SK-N-SH (cell line): ENCODE results near the gene RHOT1. TPM values are rescaled to one million over a fixed set of nuclear protein-coding genes. Genes with fewer than 3 reads are reported as not detected.

Experiments used
- CTCF ChIA-PET: fragments of 300-600, 350-600 bp; formaldehyde crosslinking; extraction: SDS; loops from one replicate; lab custom pipeline; 2021; lab: Yijun Ruan, JAX
- POLR2A ChIA-PET: fragments of 350-600 bp; sonication (Branson Sonifier 250); formaldehyde crosslinking; extraction: SDS; loops from one replicate; lab custom pipeline; 2020; ENCODE audit warnings: antibody characterized with exemption, inconsistent platforms; lab: Yijun Ruan, JAX
- DNase-seq: peaks from one replicate; pipeline ENCODE4 v3.0.0; 2012
- H2AFZ ChIP-seq: fragments of 200-600 bp; sonication (generic); 2 replicates; pipeline ENCODE4 v1.8.1; 2016; ENCODE audit warnings: antibody characterized with exemption, mild to moderate bottlenecking, low read depth
- H3F3A ChIP-seq: fragments of 200-600 bp; sonication (generic); replicated peaks from 2 replicates; pipeline ENCODE3; 2016; ENCODE audit warnings: antibody characterized with exemption, mild to moderate bottlenecking; ENCODE audit not compliant: insufficient read depth
- H3K27ac ChIP-seq, 2 experiments: fragments of 200-500 bp in 1 of 2; fragments of 200-600 bp in 1 of 2; sonication (Bioruptor generic) in 1 of 2; sonication (generic), shearing (Covaris generic) in 1 of 2; 2 replicates each; pipeline versions ENCODE4 v1.5.1 to v1.6.1; 2014 to 2016; ENCODE audit warnings: low read depth in 2 of 2, inconsistent platforms in 1 of 2, low read length in 1 of 2, mild to moderate bottlenecking in 1 of 2, mixed read lengths in 1 of 2
- H3K27me3 ChIP-seq: fragments of 200-600 bp; sonication (generic), shearing (Covaris generic); 2 replicates; pipeline ENCODE4 v1.6.1; 2016; ENCODE audit warnings: mixed run types; ENCODE audit not compliant: insufficient read depth
- H3K36me3 ChIP-seq, 2 experiments: fragments of 200-500 bp in 1 of 2; fragments of 200-600 bp in 1 of 2; sonication (Bioruptor generic) in 1 of 2; sonication (generic) in 1 of 2; replicated peaks in 1 of 2; 2 replicates each; pipeline versions ENCODE3 to v1.5.1; 2014 to 2016; ENCODE audit warnings: low read length in 1 of 2, mild to moderate bottlenecking in 1 of 2; ENCODE audit not compliant: insufficient read depth in 2 of 2, control insufficient read depth in 1 of 2
- H3K4me1 ChIP-seq, 2 experiments: fragments of 200-500 bp in 1 of 2; fragments of 200-600 bp in 1 of 2; sonication (Bioruptor generic) in 1 of 2; sonication (generic), shearing (Covaris generic) in 1 of 2; 2 replicates each; pipeline versions ENCODE4 v1.5.1 to v1.6.1; 2014 to 2016; ENCODE audit warnings: low read depth in 1 of 2, low read length in 1 of 2, mixed run types in 1 of 2; ENCODE audit not compliant: insufficient read depth in 2 of 2, control insufficient read depth in 1 of 2
- H3K4me2 ChIP-seq: fragments of 200-600 bp; sonication (generic), shearing (Covaris generic); 2 replicates; pipeline ENCODE4 v1.6.1; 2017; ENCODE audit warnings: mixed run types
- H3K4me3 ChIP-seq, 2 experiments: fragments of 200-500 bp in 1 of 2; fragments of 200-600 bp in 1 of 2; sonication (Bioruptor generic) in 1 of 2; sonication (generic), shearing (Covaris generic) in 1 of 2; 2 replicates each; pipeline versions ENCODE4 v1.5.1 to v1.8.1; 2014 to 2016; ENCODE audit warnings: low read depth in 2 of 2, inconsistent platforms in 1 of 2, low read length in 1 of 2, mild to moderate bottlenecking in 1 of 2, mixed read lengths in 1 of 2, moderate library complexity in 1 of 2
- H3K79me2 ChIP-seq: fragments of 200-600 bp; sonication (generic); 2 replicates; pipeline ENCODE4 v1.8.1; 2017; ENCODE audit warnings: mild to moderate bottlenecking; ENCODE audit not compliant: insufficient read depth
- H3K9ac ChIP-seq: fragments of 200-600 bp; sonication (generic); 2 replicates; pipeline ENCODE4 v1.6.1; 2017; ENCODE audit warnings: mixed run types
- H3K9me2 ChIP-seq: fragments of 200-600 bp; sonication (generic); 2 replicates; pipeline ENCODE4 v1.6.1; 2017; ENCODE audit warnings: mixed run types
- H3K9me3 ChIP-seq: fragments of 200-600 bp; sonication (generic); 2 replicates; pipeline ENCODE4 v1.6.1; 2017; ENCODE audit warnings: mixed run types, mild to moderate bottlenecking, moderate library complexity
- H4K20me1 ChIP-seq: fragments of 200-600 bp; sonication (generic); 2 replicates; pipeline ENCODE4 v1.6.1; 2017; ENCODE audit warnings: mild to moderate bottlenecking, mixed run types; ENCODE audit not compliant: insufficient read depth
- CHD2 ChIP-seq: fragments of 150-350 bp; IDR thresholded peaks from 2 replicates; pipeline ENCODE4 v1.6.1; 2018; ENCODE audit warnings: low read length; ENCODE audit not compliant: partially characterized antibody
- CTCF ChIP-seq: fragments of 200-600 bp; sonication (generic); IDR thresholded peaks from 2 replicates; pipeline ENCODE4 v1.6.1; 2017; ENCODE audit warnings: antibody characterized with exemption, mild to moderate bottlenecking, moderate library complexity
- EP300 ChIP-seq, 2 experiments: IDR thresholded peaks; 2 replicates each; pipeline versions ENCODE4 v1.4.0 to v1.6.1; 2012; ENCODE audit warnings: borderline replicate concordance in 1 of 2, low read depth in 1 of 2, low read length in 1 of 2
- EZH2phosphoT487 ChIP-seq: fragments of 200-600 bp; sonication (generic); IDR thresholded peaks from 2 replicates; pipeline ENCODE4 v1.6.1; 2017; ENCODE audit warnings: low read depth, mixed run types, mild to moderate bottlenecking, antibody characterized with exemption, moderate library complexity, borderline replicate concordance
- FOXM1 ChIP-seq: IDR thresholded peaks from 2 replicates; pipeline ENCODE4 v1.4.0; 2012; ENCODE audit warnings: low read depth, mild to moderate bottlenecking
- MXI1 ChIP-seq: IDR thresholded peaks from 2 replicates; pipeline ENCODE4 v1.6.1; 2012; ENCODE audit warnings: mild to moderate bottlenecking, low read depth, low read length, improper control_type of control experiment
- PBX3 ChIP-seq: IDR thresholded peaks from 2 replicates; pipeline ENCODE4; 2012
- RXRA ChIP-seq: IDR thresholded peaks from 2 replicates; pipeline ENCODE4 v1.4.0; 2012; ENCODE audit warnings: low read depth, mild to moderate bottlenecking, borderline replicate concordance
- TCF12 ChIP-seq: IDR thresholded peaks from 2 replicates; pipeline ENCODE4 v1.4.0; 2012
- WGBS: methylation state at CpG from one replicate; pipeline ENCODE4 v1.1.6; 2017; ENCODE audit warnings: low lambda C conversion rate; 5-methylcytosine and 5-hydroxymethylcytosine counted together
- polyA plus RNA-seq, 3 experiments: library from polyadenylated mRNA; depleted of rRNA; stranded (reverse); fragments of >200 nt; gene quantifications; 2 replicates each; pipeline ENCODE4 v1.2.3, GENCODE V29; 2012
- TF ChIP-seq, protein P1 (sequence below): IDR thresholded peaks from 2 replicates; pipeline ENCODE4 v1.4.0; 2012; ENCODE audit warnings: low read depth

Gene RHOT1
- polyA plus RNA-seq, 1 of the 3 experiments (the other 2 are of a cell fraction) = 25.0 TPM

DNA sequence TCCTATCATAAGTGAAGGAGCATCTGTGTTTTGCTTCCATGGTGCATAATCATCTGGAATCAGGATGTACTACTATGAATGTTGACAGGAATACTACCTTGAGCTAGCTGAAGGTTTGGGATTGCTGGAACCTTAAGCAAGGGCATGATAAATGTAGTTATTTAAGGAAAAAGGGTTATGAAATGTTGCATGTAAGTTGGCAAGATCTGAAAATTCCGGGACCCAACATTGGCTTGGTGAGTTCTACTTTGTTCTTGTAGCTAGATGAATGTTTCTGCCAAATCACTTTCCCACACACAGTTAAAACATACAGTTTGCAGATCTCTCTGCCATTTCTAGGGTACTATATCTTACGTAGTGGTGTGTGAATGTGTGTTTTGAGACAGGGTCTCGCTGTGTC is 13.6 kb downstream of the RHOT1 start:
- ChIA-PET POLR2A (no interaction called here), CTCF (interaction anchor here (1.4 kb wide), 1 partner anchor 14 kb away, joined by 6 read pairs; the partner anchor contains the start of gene RHOT1)
- TF ChIP-seq EP300 (IDR thresholded peaks at IDR 0.05; ENCODE audit: borderline replicate concordance in 1 of 2, low read depth in 1 of 2, low read length in 1 of 2) (no peak), EZH2phosphoT487 (no peak), RXRA (no peak), MXI1 (no peak), FOXM1 (no peak), CHD2 (no peak), CTCF (no peak), TCF12 (no peak)
- TF ChIP-seq, protein P1, sequence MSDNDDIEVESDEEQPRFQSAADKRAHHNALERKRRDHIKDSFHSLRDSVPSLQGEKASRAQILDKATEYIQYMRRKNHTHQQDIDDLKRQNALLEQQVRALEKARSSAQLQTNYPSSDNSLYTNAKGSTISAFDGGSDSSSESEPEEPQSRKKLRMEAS = no peak
- no peaks in the 10 kb centered on the region for H3K9me3 ChIP-seq
- peaks cover 32% of the 10 kb centered on the region for H3K79me2 ChIP-seq
- WGBS = 95% methylated on average over 3 of the region's 3 CpGs
- no peak overlapping the region for H3K27ac ChIP-seq
- peaks cover 0 to 14% of the 10 kb centered on the region in 2 experiments for H3K36me3 ChIP-seq
- no peak overlapping the region for H3K4me3 ChIP-seq
- peaks cover 21% of the 10 kb centered on the region; the same call in 1 of the 2 replicates for H4K20me1 ChIP-seq
- H3K27me3 ChIP-seq = no peaks in the 10 kb centered on the region
- H3K9ac ChIP-seq = no peak overlapping the region
- peaks cover 0 to 9% of the 10 kb centered on the region in 2 experiments; a peak in 2 of 4 replicates for H3K4me1 ChIP-seq
- no peak overlapping the region for H3K4me2 ChIP-seq
- H2AFZ ChIP-seq = no peak overlapping the region
- peaks cover 9% of the 10 kb centered on the region for H3F3A ChIP-seq
- no peak for DNase-seq
- H3K9me2 ChIP-seq = no peaks in the 10 kb centered on the region

DNA sequence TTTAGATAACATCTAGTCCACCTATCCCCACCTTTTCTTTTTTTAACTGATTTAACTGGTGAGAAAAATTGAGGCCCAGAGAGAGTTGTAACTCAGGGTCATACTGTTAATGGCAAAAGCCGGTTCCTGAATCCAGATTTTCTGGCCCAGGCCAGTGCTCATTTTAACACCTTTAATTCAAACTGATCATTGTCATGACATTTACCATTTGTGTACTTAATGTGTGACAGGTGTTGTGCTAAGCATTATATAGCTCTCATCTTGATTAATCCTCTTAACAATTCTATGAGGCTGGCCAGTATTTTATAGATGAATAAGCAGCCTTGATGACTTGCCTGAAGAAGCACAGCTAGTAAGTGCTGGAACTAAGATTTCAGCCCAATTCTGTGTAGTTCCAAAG is 14.4 kb downstream of the RHOT1 start:
- H3K4me2 ChIP-seq = no peak overlapping the region
- H3K79me2 ChIP-seq = peaks cover 27% of the 10 kb centered on the region
- CTCF ChIA-PET = no interaction called here
- no peak overlapping the region for H2AFZ ChIP-seq
- H3F3A ChIP-seq = peaks cover 17% of the 10 kb centered on the region
- POLR2A ChIA-PET = no interaction called here
- H3K9ac ChIP-seq = no peak overlapping the region
- H3K27ac ChIP-seq = no peak overlapping the region; a peak in 1 of 4 replicates
- peaks cover 23% of the 10 kb centered on the region; the same call in 1 of the 2 replicates for H4K20me1 ChIP-seq
- H3K4me3 ChIP-seq = no peak overlapping the region
- WGBS = 100% methylated on average over 1 of the region's 1 CpG
- no peak for TF ChIP-seq PBX3
- TF ChIP-seq, all 33 proteins: peak for 0
- H3K27me3 ChIP-seq = no peaks in the 10 kb centered on the region
- H3K9me2 ChIP-seq = no peaks in the 10 kb centered on the region
- H3K4me1 ChIP-seq = peaks cover 0 to 16% of the 10 kb centered on the region in 2 experiments; a peak in 2 of 4 replicates
- DNase-seq = no peak
- H3K36me3 ChIP-seq = peaks cover 0 to 14% of the 10 kb centered on the region in 2 experiments
- no peaks in the 10 kb centered on the region for H3K9me3 ChIP-seq
